ENCODE results near the gene MUC4.
"Not testable (repeated sequence)": the region's sequence is repeated elsewhere in the genome, so short reads cannot be mapped to it uniquely, and the experiment has no call there.

The MUC4 gene

GRCh38 chr3:195809291-195809785, 2.4 kb downstream of the MUC4 start:
- Histone ChIP-seq H3K4me3 (ENCODE audit: low read depth, low read length) (no peak overlapping the region), H3K36me3 (ENCODE audit: control insufficient read depth, insufficient read depth, low read length) (no peaks in the 10 kb centered on the region), H3K4me1 (ENCODE audit: control insufficient read depth, insufficient read depth, low read length) (peaks cover 31% of the 10 kb centered on the region), H3K9ac (ENCODE audit: low read depth, low read length) (no peak overlapping the region), H3K27ac (ENCODE audit: low read depth, low read length) (no peak overlapping the region), H3K27me3 (ENCODE audit: control insufficient read depth, insufficient read depth, low read length) (no peaks in the 10 kb centered on the region), H3K9me3 (ENCODE audit: control insufficient read depth, insufficient read depth, low read length) (no peaks in the 10 kb centered on the region)

GRCh38 chr3:195808741-195809290, 2.9 kb downstream of the MUC4 start:
- no peaks in the 10 kb centered on the region for H3K9me3 ChIP-seq (ENCODE audit: control insufficient read depth, insufficient read depth, low read length)
- H3K27me3 ChIP-seq (ENCODE audit: control insufficient read depth, insufficient read depth, low read length): no peaks in the 10 kb centered on the region
- no peak overlapping the region for H3K27ac ChIP-seq (ENCODE audit: low read depth, low read length)
- H3K4me1 ChIP-seq (ENCODE audit: control insufficient read depth, insufficient read depth, low read length): peaks cover 31% of the 10 kb centered on the region
- H3K4me3 ChIP-seq (ENCODE audit: low read depth, low read length): no peak overlapping the region
- no peaks in the 10 kb centered on the region for H3K36me3 ChIP-seq (ENCODE audit: control insufficient read depth, insufficient read depth, low read length)
- H3K9ac ChIP-seq (ENCODE audit: low read depth, low read length): no peak overlapping the region

GRCh38 chr3:195807681-195808121, 4.0 kb downstream of the MUC4 start:
- H3K4me1 ChIP-seq (ENCODE audit: control insufficient read depth, insufficient read depth, low read length): peaks cover 31% of the 10 kb centered on the region
- no peaks in the 10 kb centered on the region for H3K27me3 ChIP-seq (ENCODE audit: control insufficient read depth, insufficient read depth, low read length)
- H3K27ac ChIP-seq (ENCODE audit: low read depth, low read length): no peak overlapping the region
- H3K9me3 ChIP-seq (ENCODE audit: control insufficient read depth, insufficient read depth, low read length): no peaks in the 10 kb centered on the region
- no peak overlapping the region for H3K9ac ChIP-seq (ENCODE audit: low read depth, low read length)
- H3K36me3 ChIP-seq (ENCODE audit: control insufficient read depth, insufficient read depth, low read length): no peaks in the 10 kb centered on the region
- no peak overlapping the region for H3K4me3 ChIP-seq (ENCODE audit: low read depth, low read length)

DNA sequence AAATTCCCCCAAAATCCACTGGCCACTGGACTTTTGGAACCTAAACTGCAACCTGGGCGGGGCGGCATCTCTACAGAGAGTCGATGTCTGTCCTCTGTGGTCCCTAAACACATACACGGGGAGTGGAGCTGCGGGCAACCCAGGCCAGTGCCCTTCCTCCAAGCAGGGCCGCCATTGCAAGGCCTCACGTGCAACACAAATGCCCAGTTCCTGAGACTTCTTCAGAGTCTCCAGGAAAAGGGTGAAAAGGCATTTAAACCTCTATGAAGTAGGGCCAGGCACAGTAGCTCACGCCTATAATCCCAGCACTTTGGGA, 4.9 kb downstream of the MUC4 start:
- peak overlapping the region; percentile 64 for H3K27ac ChIP-seq (ENCODE audit: low read depth, low read length)
- no peaks in the 10 kb centered on the region for H3K9me3 ChIP-seq (ENCODE audit: control insufficient read depth, insufficient read depth, low read length)
- H3K27me3 ChIP-seq (ENCODE audit: control insufficient read depth, insufficient read depth, low read length): no peaks in the 10 kb centered on the region
- peaks cover 34% of the 10 kb centered on the region for H3K4me1 ChIP-seq (ENCODE audit: control insufficient read depth, insufficient read depth, low read length)
- no peak overlapping the region for H3K4me3 ChIP-seq (ENCODE audit: low read depth, low read length)
- no peaks in the 10 kb centered on the region for H3K36me3 ChIP-seq (ENCODE audit: control insufficient read depth, insufficient read depth, low read length)
- H3K9ac ChIP-seq (ENCODE audit: low read depth, low read length): no peak overlapping the region

DNA sequence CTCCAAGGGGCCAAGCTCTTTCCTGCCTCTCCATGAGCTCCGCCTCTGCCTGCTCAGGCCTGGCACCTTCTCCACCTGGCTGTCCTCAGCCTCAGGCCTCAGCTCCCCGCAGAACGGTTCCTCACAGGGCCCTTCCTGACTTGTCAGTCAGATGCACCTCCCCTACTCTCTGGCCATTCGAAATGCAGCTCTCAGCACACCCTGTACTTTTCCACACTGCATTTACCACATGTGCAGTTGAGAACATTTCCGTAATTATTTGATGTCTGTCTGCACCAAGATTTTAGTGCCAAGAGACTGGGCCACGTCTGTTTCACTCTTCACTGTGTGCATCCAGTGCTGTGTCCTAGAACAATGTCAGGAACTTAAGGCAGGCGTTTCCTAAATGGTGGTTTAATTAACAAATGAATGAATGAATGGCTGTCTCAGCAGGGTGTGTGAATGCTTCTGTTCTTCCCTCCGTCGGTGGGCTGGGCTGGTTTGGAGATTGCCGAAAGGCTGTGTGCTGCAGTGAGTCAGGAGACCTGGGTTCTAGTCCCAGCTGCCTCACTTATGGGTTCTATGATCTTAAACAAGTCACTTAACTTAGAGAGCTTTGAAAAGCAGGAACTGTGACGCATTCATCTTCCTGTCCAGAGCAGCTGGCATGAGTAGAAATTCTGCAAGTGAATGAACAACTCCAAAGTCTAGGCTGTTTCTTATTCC, 5.4 kb downstream of the MUC4 start:
- H3K36me3 ChIP-seq (ENCODE audit: control insufficient read depth, insufficient read depth, low read length): no peaks in the 10 kb centered on the region
- peak overlapping the region; percentile 85 for H3K27ac ChIP-seq (ENCODE audit: low read depth, low read length)
- no peaks in the 10 kb centered on the region for H3K9me3 ChIP-seq (ENCODE audit: control insufficient read depth, insufficient read depth, low read length)
- H3K27me3 ChIP-seq (ENCODE audit: control insufficient read depth, insufficient read depth, low read length): no peaks in the 10 kb centered on the region
- no peak overlapping the region for H3K4me3 ChIP-seq (ENCODE audit: low read depth, low read length)
- H3K4me1 ChIP-seq (ENCODE audit: control insufficient read depth, insufficient read depth, low read length): peaks cover 35% of the 10 kb centered on the region
- peak overlapping the region; percentile 43; the same call in 1 of the 2 replicates for H3K9ac ChIP-seq (ENCODE audit: low read depth, low read length)

- H3K9me3 ChIP-seq (ENCODE audit: control insufficient read depth, insufficient read depth, low read length); H3K4me3 ChIP-seq (ENCODE audit: low read depth, low read length); H3K9ac ChIP-seq (ENCODE audit: low read depth, low read length); H3K27me3 ChIP-seq (ENCODE audit: control insufficient read depth, insufficient read depth, low read length); H3K36me3 ChIP-seq (ENCODE audit: control insufficient read depth, insufficient read depth, low read length): not testable (repeated sequence)
- Histone ChIP-seq H3K27ac (ENCODE audit: low read depth, low read length) (peak overlapping the region; percentile 85), H3K4me1 (ENCODE audit: control insufficient read depth, insufficient read depth, low read length) (peaks cover 38% of the 10 kb centered on the region)
Observed at GRCh38 chr3:195805588-195805987, 6.1 kb downstream of the MUC4 start.

DNA sequence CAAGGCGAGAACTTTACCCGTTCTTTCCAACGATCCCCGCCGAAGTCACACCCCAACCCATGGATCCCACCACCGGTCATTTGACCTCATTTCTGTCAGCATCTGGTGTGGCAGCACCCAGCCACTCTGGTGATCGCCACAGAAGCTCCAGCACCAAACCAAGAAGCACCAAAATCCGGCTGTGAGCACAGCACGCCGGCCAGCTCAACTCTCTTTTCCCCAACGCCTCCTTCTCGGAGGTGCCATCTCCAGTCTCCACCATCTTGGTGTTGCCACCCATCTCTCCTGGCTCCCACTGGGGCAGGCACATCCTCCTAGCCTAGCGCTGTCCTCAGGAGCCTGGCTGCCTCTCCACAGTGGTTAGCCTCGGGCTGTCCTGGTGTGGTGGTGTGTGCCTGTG, 6.5 kb downstream of the MUC4 start:
- peak overlapping the region; percentile 85 for H3K27ac ChIP-seq (ENCODE audit: low read depth, low read length)
- H3K4me1 ChIP-seq (ENCODE audit: control insufficient read depth, insufficient read depth, low read length): peaks cover 34% of the 10 kb centered on the region
- no peaks in the 10 kb centered on the region for H3K27me3 ChIP-seq (ENCODE audit: control insufficient read depth, insufficient read depth, low read length)

GRCh38 chr3:195803289-195803908, 8.3 kb downstream of the MUC4 start:
- Histone ChIP-seq H3K27me3 (ENCODE audit: control insufficient read depth, insufficient read depth, low read length) (no peaks in the 10 kb centered on the region), H3K9me3 (ENCODE audit: control insufficient read depth, insufficient read depth, low read length) (no peaks in the 10 kb centered on the region), H3K4me3 (ENCODE audit: low read depth, low read length) (no peak overlapping the region), H3K27ac (ENCODE audit: low read depth, low read length) (no peak overlapping the region), H3K36me3 (ENCODE audit: control insufficient read depth, insufficient read depth, low read length) (no peaks in the 10 kb centered on the region), H3K4me1 (ENCODE audit: control insufficient read depth, insufficient read depth, low read length) (peaks cover 34% of the 10 kb centered on the region), H3K9ac (ENCODE audit: low read depth, low read length) (no peak overlapping the region)

More for the DNA sequence above, 6.5 kb downstream of the MUC4 start:
- Histone ChIP-seq H3K36me3 (ENCODE audit: control insufficient read depth, insufficient read depth, low read length) (no peaks in the 10 kb centered on the region), H3K9me3 (ENCODE audit: control insufficient read depth, insufficient read depth, low read length) (no peaks in the 10 kb centered on the region), H3K9ac (ENCODE audit: low read depth, low read length) (no peak overlapping the region), H3K4me3 (ENCODE audit: low read depth, low read length) (no peak overlapping the region)

DNA sequence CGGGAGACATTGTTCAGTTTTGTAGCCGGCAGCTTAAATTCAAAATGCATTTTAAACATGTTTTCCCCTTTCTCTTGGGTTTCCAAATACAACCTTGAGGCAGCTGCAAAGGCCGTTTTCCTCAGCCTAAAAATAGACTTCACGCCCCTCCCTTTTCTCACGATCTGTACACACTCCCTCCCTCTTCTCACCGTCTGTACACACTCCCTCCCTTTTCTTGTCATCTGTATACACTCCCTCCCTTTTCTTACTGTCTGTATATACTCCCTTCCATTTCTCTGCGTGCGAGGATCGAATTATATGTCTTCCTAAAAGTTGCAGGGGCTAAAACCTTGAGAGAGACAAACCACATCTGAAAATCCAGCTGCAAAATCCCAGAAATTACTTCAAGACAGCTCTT, 8.9 kb downstream of the MUC4 start:
- Histone ChIP-seq H3K27me3 (ENCODE audit: control insufficient read depth, insufficient read depth, low read length) (no peaks in the 10 kb centered on the region), H3K4me3 (ENCODE audit: low read depth, low read length) (no peak overlapping the region), H3K36me3 (ENCODE audit: control insufficient read depth, insufficient read depth, low read length) (no peaks in the 10 kb centered on the region), H3K9me3 (ENCODE audit: control insufficient read depth, insufficient read depth, low read length) (no peaks in the 10 kb centered on the region), H3K4me1 (ENCODE audit: control insufficient read depth, insufficient read depth, low read length) (peaks cover 34% of the 10 kb centered on the region), H3K9ac (ENCODE audit: low read depth, low read length) (no peak overlapping the region), H3K27ac (ENCODE audit: low read depth, low read length) (no peak overlapping the region)

DNA sequence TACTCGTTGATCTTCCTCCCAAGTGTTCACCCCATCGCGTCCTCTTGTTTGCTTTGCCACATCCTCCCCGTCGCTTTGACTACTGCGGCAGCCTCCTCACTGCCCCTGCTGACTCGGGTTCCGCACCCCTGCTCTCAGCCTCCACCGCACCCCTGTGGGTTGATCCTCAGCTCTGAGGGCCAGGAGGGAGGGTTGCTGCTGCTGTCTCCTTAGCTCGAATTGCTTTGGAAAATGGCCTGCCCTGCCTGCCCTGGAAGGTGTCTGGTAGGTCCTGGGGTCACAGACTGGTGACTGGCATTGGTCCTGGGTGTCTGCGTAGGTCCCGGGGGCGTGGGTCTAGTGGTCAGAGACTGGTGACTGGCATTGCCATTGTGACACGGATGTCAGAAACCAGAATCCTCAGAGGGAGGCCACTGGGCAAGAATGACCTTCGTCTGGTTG, 9.4 kb downstream of the MUC4 start:
- Histone ChIP-seq H3K27me3 (ENCODE audit: control insufficient read depth, insufficient read depth, low read length) (no peaks in the 10 kb centered on the region), H3K9ac (ENCODE audit: low read depth, low read length) (no peak overlapping the region), H3K27ac (ENCODE audit: low read depth, low read length) (no peak overlapping the region), H3K4me1 (ENCODE audit: control insufficient read depth, insufficient read depth, low read length) (peaks cover 31% of the 10 kb centered on the region), H3K36me3 (ENCODE audit: control insufficient read depth, insufficient read depth, low read length) (no peaks in the 10 kb centered on the region), H3K9me3 (ENCODE audit: control insufficient read depth, insufficient read depth, low read length) (no peaks in the 10 kb centered on the region), H3K4me3 (ENCODE audit: low read depth, low read length) (no peak overlapping the region)
